GM19025 (cell line): ENCODE data around the gene FOXL2NB.

Experiments used
- ATAC-seq: cut with Tn5 transposase; IDR thresholded peaks from one replicate; pipeline ENCODE4 v1.9.1; 2021; ENCODE audit warnings: mild to moderate bottlenecking, low read depth, moderate library complexity; ENCODE audit not compliant: unreplicated experiment

The FOXL2NB gene

GRCh38 chr3:138944929-138945708 lies 1.9 kb upstream of the FOXL2NB start:
- ATAC-seq: no peak

GRCh38 chr3:138945709-138946662 lies 1.0 kb upstream of the FOXL2NB start:
- no peak for ATAC-seq

- no peak for ATAC-seq
Observed at GRCh38 chr3:138947495-138948121, 591 bp downstream of the FOXL2NB start.

- ATAC-seq: no peak
Observed at GRCh38 chr3:138948371-138949001, 1.5 kb downstream of the FOXL2NB start.

GRCh38 chr3:138949002-138949418 lies 2.0 kb downstream of the FOXL2NB start:
- ATAC-seq: no peak

- ATAC-seq: no peak
Observed at GRCh38 chr3:138949445-138950005, 2.5 kb downstream of the FOXL2NB start.

GRCh38 chr3:138950006-138950644 lies 3.1 kb downstream of the FOXL2NB start:
- no peak for ATAC-seq

- no peak for ATAC-seq
Observed at GRCh38 chr3:138950701-138951100, 3.7 kb downstream of the FOXL2NB start.

- no peak for ATAC-seq
Observed at GRCh38 chr3:138960417-138960852, 13.4 kb downstream of the FOXL2NB start.

GRCh38 chr3:138962854-138963560 lies 16.0 kb downstream of the FOXL2NB start:
- no peak for ATAC-seq

- ATAC-seq: no peak
Observed at GRCh38 chr3:138964264-138964663, 17.2 kb downstream of the FOXL2NB start.

- ATAC-seq: no peak
Observed at GRCh38 chr3:138964923-138965322, 17.9 kb downstream of the FOXL2NB start.

GRCh38 chr3:138971766-138972320 lies 24.8 kb downstream of the FOXL2NB start:
- no peak for ATAC-seq

- no peak for ATAC-seq
Observed at GRCh38 chr3:138972941-138973340, 25.9 kb downstream of the FOXL2NB start.

GRCh38 chr3:138974462-138974861 lies 27.4 kb downstream of the FOXL2NB start:
- ATAC-seq: no peak

GRCh38 chr3:138975351-138975750 lies 28.3 kb downstream of the FOXL2NB start:
- no peak for ATAC-seq

- ATAC-seq: no peak
Observed at GRCh38 chr3:138976047-138976446, 29.0 kb downstream of the FOXL2NB start.

GRCh38 chr3:138984816-138985215 lies 37.8 kb downstream of the FOXL2NB start:
- no peak for ATAC-seq

- no peak for ATAC-seq
Observed at GRCh38 chr3:138985932-138986331, 38.9 kb downstream of the FOXL2NB start.
